Muscle layer of duodenum (tissue), 2 donors: ENCODE results near the gene PSD.

ENCODE experiments used
- H3K27ac ChIP-seq: one replicate; pipeline ENCODE4 v1.7.0; 2013; ENCODE audit warnings: mild to moderate bottlenecking, low read length
- H3K27me3 ChIP-seq: one replicate; pipeline ENCODE4 v1.7.0; 2013; ENCODE audit warnings: low read depth, mild to moderate bottlenecking, control low read depth, low read length
- H3K36me3 ChIP-seq, 2 donors: one replicate each; pipeline ENCODE4 v1.7.0; 2013; ENCODE audit warnings: low read length in 2 of 2, control low read depth in 1 of 2, mild to moderate bottlenecking in 1 of 2; ENCODE audit not compliant: insufficient read depth in 2 of 2, control insufficient read depth in 1 of 2
- H3K4me1 ChIP-seq, 2 donors: one replicate each; pipeline ENCODE4 v1.7.0; 2013; ENCODE audit warnings: low read length in 2 of 2, mild to moderate bottlenecking in 2 of 2, control low read depth in 1 of 2, moderate library complexity in 1 of 2; ENCODE audit not compliant: insufficient read depth in 2 of 2, control insufficient read depth in 1 of 2
- H3K4me3 ChIP-seq, 2 donors: one replicate each; pipeline ENCODE4 v1.7.0; 2013; ENCODE audit warnings: low read length in 2 of 2, low read depth in 1 of 2, mild to moderate bottlenecking in 1 of 2
- H3K9me3 ChIP-seq, 2 donors: one replicate each; pipeline ENCODE4 v1.7.0; 2013; ENCODE audit warnings: low read length in 2 of 2, control low read depth in 1 of 2, mild to moderate bottlenecking in 1 of 2; ENCODE audit not compliant: control insufficient read depth in 1 of 2
- donor health status: healthy.

The PSD gene

GRCh38 chr10:102436312-102436711 is 17.7 kb upstream of the PSD start:
- Histone ChIP-seq H3K36me3 (no peaks in the 10 kb centered on the region), H3K4me1 (peaks cover 10% of the 10 kb centered on the region in 2 donors), H3K27ac (no peak overlapping the region), H3K27me3 (no peaks in the 10 kb centered on the region), H3K9me3 (no peaks in the 10 kb centered on the region), H3K4me3 (peak overlapping the region; percentile 37 to 45)

GRCh38 chr10:102435529-102436233 is 17.1 kb upstream of the PSD start:
- Histone ChIP-seq H3K4me3 (peak overlapping the region; percentile 37 to 45), H3K36me3 (no peaks in the 10 kb centered on the region), H3K9me3 (no peaks in the 10 kb centered on the region), H3K27me3 (no peaks in the 10 kb centered on the region), H3K27ac (peak overlapping the region; percentile 75), H3K4me1 (peaks cover 11 to 13% of the 10 kb centered on the region in 2 donors)

GRCh38 chr10:102435133-102435497 is 16.5 kb upstream of the PSD start:
- peaks cover 11 to 13% of the 10 kb centered on the region in 2 donors for H3K4me1 ChIP-seq
- peak overlapping the region; percentile 75 for H3K27ac ChIP-seq
- H3K4me3 ChIP-seq: no peak overlapping the region

GRCh38 chr10:102434394-102435132 is 16.0 kb upstream of the PSD start:
- Histone ChIP-seq H3K27ac (peak overlapping the region; percentile 75), H3K36me3 (no peaks in the 10 kb centered on the region), H3K9me3 (no peaks in the 10 kb centered on the region), H3K4me3 (no peak overlapping the region), H3K4me1 (peaks cover 11 to 13% of the 10 kb centered on the region in 2 donors), H3K27me3 (no peaks in the 10 kb centered on the region)

More at GRCh38 chr10:102435133-102435497, 16.5 kb upstream of the PSD start:
- Histone ChIP-seq H3K27me3 (no peaks in the 10 kb centered on the region), H3K36me3 (no peaks in the 10 kb centered on the region), H3K9me3 (no peaks in the 10 kb centered on the region)

- Histone ChIP-seq H3K9me3 (no peaks in the 10 kb centered on the region), H3K27ac (no peak overlapping the region), H3K4me3 (no peak overlapping the region), H3K4me1 (peaks cover 11 to 13% of the 10 kb centered on the region in 2 donors), H3K27me3 (no peaks in the 10 kb centered on the region), H3K36me3 (no peaks in the 10 kb centered on the region)
Measured at GRCh38 chr10:102433619-102434046, 15.0 kb upstream of the PSD start.

- no peaks in the 10 kb centered on the region for H3K9me3 ChIP-seq
- peak within 1 kb of the TSS; percentile 79 for H3K27ac ChIP-seq
- H3K4me1 ChIP-seq: peaks cover 11 to 13% of the 10 kb centered on the region in 2 donors
- H3K36me3 ChIP-seq: no peaks in the 10 kb centered on the region
- H3K4me3 ChIP-seq: peak within 1 kb of the TSS; percentile 87 to 93
- H3K27me3 ChIP-seq: no peaks in the 10 kb centered on the region
Measured at GRCh38 chr10:102432162-102432950, 13.8 kb upstream of the PSD start, which contains the start of gene CUEDC2. CUEDC2 (minus strand) TSS chr10:102432574; CDS start chr10:102425188, 7,386 bp downstream.

- peaks cover 9 to 13% of the 10 kb centered on the region in 2 donors for H3K4me1 ChIP-seq
- H3K9me3 ChIP-seq: no peaks in the 10 kb centered on the region
- H3K27ac ChIP-seq: peak overlapping the region; percentile 79
- no peaks in the 10 kb centered on the region for H3K27me3 ChIP-seq
- peak overlapping the region; percentile 87 to 93 for H3K4me3 ChIP-seq
- H3K36me3 ChIP-seq: no peaks in the 10 kb centered on the region
Measured at GRCh38 chr10:102431452-102432124, 13.0 kb upstream of the PSD start.

GRCh38 chr10:102429468-102429867 is 10.9 kb upstream of the PSD start:
- Histone ChIP-seq H3K27ac (no peak overlapping the region), H3K36me3 (peaks cover 0 to 5% of the 10 kb centered on the region in 2 donors), H3K4me3 (no peak overlapping the region), H3K27me3 (no peaks in the 10 kb centered on the region), H3K9me3 (no peaks in the 10 kb centered on the region), H3K4me1 (peaks cover 6 to 13% of the 10 kb centered on the region in 2 donors)

GRCh38 chr10:102426803-102427287 is 8.3 kb upstream of the PSD start:
- Histone ChIP-seq H3K36me3 (peaks cover 10 to 15% of the 10 kb centered on the region in 2 donors), H3K4me1 (peaks cover 10 to 26% of the 10 kb centered on the region in 2 donors), H3K4me3 (no peak overlapping the region), H3K27me3 (no peaks in the 10 kb centered on the region), H3K27ac (no peak overlapping the region), H3K9me3 (no peaks in the 10 kb centered on the region)

- Histone ChIP-seq H3K36me3 (peaks cover 10 to 15% of the 10 kb centered on the region in 2 donors), H3K27ac (no peak overlapping the region), H3K9me3 (no peaks in the 10 kb centered on the region), H3K4me3 (no peak overlapping the region), H3K27me3 (no peaks in the 10 kb centered on the region), H3K4me1 (peaks cover 4 to 23% of the 10 kb centered on the region in 2 donors)
Measured at GRCh38 chr10:102425444-102425843, 6.9 kb upstream of the PSD start.
